ENCODE data around the gene GLDN. TPM values are rescaled to one million over a fixed set of nuclear protein-coding genes. Genes with fewer than 3 reads are reported as not detected.

GLDN gene
- total and polyA plus RNA-seq, 10 of the 15 experiments (the other 5 are each of a cell fraction or from before 2014, with no cell fraction given) = 0.13 TPM; not detected in 9

DNA sequence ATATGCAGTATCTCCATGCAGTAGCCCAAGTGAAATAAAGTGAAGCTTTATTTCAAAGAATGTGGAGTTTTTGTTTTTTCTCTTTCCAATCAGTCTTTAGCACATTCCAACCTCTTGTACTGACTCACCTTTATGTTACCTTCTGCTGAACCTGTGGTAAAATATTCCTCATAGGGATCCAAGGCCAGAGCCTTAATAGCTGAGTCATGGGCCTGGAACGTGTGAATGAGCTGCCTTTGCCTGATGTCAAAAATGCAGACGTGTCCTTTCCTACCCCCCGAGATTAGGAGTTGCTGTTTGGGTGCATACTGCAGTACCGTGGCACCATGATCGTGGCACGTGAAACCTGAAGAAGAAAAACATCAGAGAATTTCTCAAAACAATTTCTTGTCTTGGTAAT is 108.5 kb downstream of the GLDN start:
- Histone ChIP-seq H3K9ac (ENCODE audit: control insufficient read depth, insufficient read depth, low read length) (no peak overlapping the region), H3K4me1 (ENCODE audit: control insufficient read depth, insufficient read depth, low read length) (no peaks in the 10 kb centered on the region), H3K79me2 (ENCODE audit: control insufficient read depth, insufficient read depth, low read length) (no peaks in the 10 kb centered on the region), H3K27ac (ENCODE audit: control insufficient read depth, insufficient read depth) (no peak overlapping the region), H3K9me3 (replicated peaks; ENCODE audit: control insufficient read depth, insufficient read depth, low read length) (no peaks in the 10 kb centered on the region), H3K4me3 (no peak overlapping the region), H3K36me3 (ENCODE audit: control insufficient read depth in 2 of 2, insufficient read depth in 2 of 2, low read length in 1 of 2) (no peaks in the 10 kb centered on the region), H3K27me3 (replicated peaks in 1 of 2; ENCODE audit: control insufficient read depth in 2 of 2, insufficient read depth in 2 of 2, low read length in 1 of 2) (no peaks in the 10 kb centered on the region), H4K20me1 (ENCODE audit: control insufficient read depth, insufficient read depth) (no peaks in the 10 kb centered on the region), H2AFZ (ENCODE audit: control insufficient read depth, low read depth, low read length) (no peak overlapping the region), H3K4me2 (ENCODE audit: control insufficient read depth, insufficient read depth) (no peak overlapping the region)
- ChIA-PET RAD21 (ENCODE audit: unreplicated experiment) (no interaction called here), POLR2A (no interaction called here), SMC1A (ENCODE audit: uncharacterized antibody, unreplicated experiment) (no interaction called here), CTCF (no interaction called here)
- no TSS peak for BruUV-seq (replicated peaks)
- WGBS (ENCODE audit: insufficient coverage, insufficient replicate concordance, low lambda C conversion rate, missing lambda C conversion rate) = 81% methylated on average over 6 of the region's 6 CpGs
- DNase-seq (ENCODE audit: low read depth, low spot score) (no peak), ATAC-seq (no peak), FAIRE-seq (no peak)
- in situ Hi-C loops (cut with MboI) = no loop called here
- intact Hi-C loops (cut with micrococcal nuclease; ENCODE audit: unreplicated experiment) = no loop called here
- no peak for TF ChIP-seq SP1 (IDR thresholded peaks at IDR 0.05; ENCODE audit: low read depth, low read length)
- no peak for TF ChIP-seq YBX1 (IDR thresholded peaks at IDR 0.05)

Small RNAs within 50 kb of the gene (microRNA-seq; reads per million reads assigned to microRNA genes)
- gene MIR7973-1 = not detected
- gene MIR7973-2 = not detected

Small RNAs within 50 kb of the gene (small RNA-seq; reads per million reads assigned to genes)
- gene AC020891.4 (not detected), gene MIR7973-1 (not detected)

Other genes starting within 250 kb of the GLDN start
- not detected in 2 replicates for gene TNFAIP8L3, start 246.7 kb upstream of the GLDN start, total RNA-seq (2014; rRNA removed)
- not detected in 2 replicates for gene TNFAIP8L3, start 246.7 kb upstream of the GLDN start, total RNA-seq (2014; rRNA removed; fragmentation: Illumina TruSeq; extraction: Trizol)
- not detected in 2 replicates for gene TNFAIP8L3, start 246.7 kb upstream of the GLDN start, total RNA-seq (2021)
- gene TNFAIP8L3, start 246.7 kb upstream of the GLDN start, polyA plus RNA-seq (2011; rRNA removed) = 0.14 and 0.22 TPM in 2 replicates
- gene TNFAIP8L3, start 246.7 kb upstream of the GLDN start, polyA plus RNA-seq (2014; fragmentation: Illumina TruSeq; extraction: Trizol) = not detected in 2 replicates
- not detected for gene TNFAIP8L3, start 246.7 kb upstream of the GLDN start, polyA plus RNA-seq (2014; fragmentation: Nextera tagmentation; extraction: Ambion mirVana)
- not detected in 2 replicates for gene TNFAIP8L3, start 246.7 kb upstream of the GLDN start, polyA plus RNA-seq (2014; rRNA removed)
- gene TNFAIP8L3, start 246.7 kb upstream of the GLDN start, polyA plus RNA-seq (2016; fragmentation: Nextera tagmentation; extraction: Ambion mirVana) = not detected
- 0.96 and 2.1 TPM in 2 replicates for gene CYP19A1, start 3.1 kb upstream of the GLDN start, total RNA-seq (2014; rRNA removed)
- 0.63 and 1.1 TPM in 2 replicates for gene CYP19A1, start 3.1 kb upstream of the GLDN start, total RNA-seq (2014; rRNA removed; fragmentation: Illumina TruSeq; extraction: Trizol)
- gene CYP19A1, start 3.1 kb upstream of the GLDN start, total RNA-seq (2021) = 1.2 and 1.4 TPM in 2 replicates
- gene CYP19A1, start 3.1 kb upstream of the GLDN start, polyA plus RNA-seq (2011; rRNA removed) = 0.35 and 1.3 TPM in 2 replicates
- gene CYP19A1, start 3.1 kb upstream of the GLDN start, polyA plus RNA-seq (2014; fragmentation: Illumina TruSeq; extraction: Trizol) = 0.76 and 4.2 TPM in 2 replicates
- gene CYP19A1, start 3.1 kb upstream of the GLDN start, polyA plus RNA-seq (2014; fragmentation: Nextera tagmentation; extraction: Ambion mirVana) = 1 to 10 TPM; 1.3 to 1.8 TPM
- 0.08 and 1.3 TPM in 2 replicates for gene CYP19A1, start 3.1 kb upstream of the GLDN start, polyA plus RNA-seq (2014; rRNA removed)
- gene CYP19A1, start 3.1 kb upstream of the GLDN start, polyA plus RNA-seq (2016; fragmentation: Nextera tagmentation; extraction: Ambion mirVana) = under 1 TPM; 0.59 to 0.63 TPM